Posterior vena cava (tissue), 2 donors: ENCODE results near the gene LRRC71. TPM values are rescaled to one million over a fixed set of nuclear protein-coding genes. Genes with fewer than 3 reads are reported as not detected.

Experiments used
- DNase-seq: peaks from one replicate; pipeline ENCODE4 v3.0.0-alpha.2; 2020; ENCODE audit warnings: low spot score
- intact Hi-C, 2 donors: fragments of 100-400 bp; cut with DNase I; formaldehyde crosslinking; loops; one replicate each; pipeline versions ENCODE4 v1.14.1 to v1.14.2; 2022 to 2023
- total RNA-seq, 2 donors: library from RNA; stranded (reverse); fragmentation: NEBNext Ultra II Directional; extraction: Animal tissue kit (Norgen Biotek cat#: 25700); gene quantifications; one replicate each; pipeline ENCODE4 v1.2.1, GENCODE V29; 2021
- donor health status: DM: yes; HTN: yes; CAD: no.
- donor health status: DM: yes; HTN: yes; CAD: no.

LRRC71 gene
- total RNA-seq, 2 donors from 2014 or later = not detected

GRCh38 chr1:156901966-156902915 lies 18.2 kb upstream of the LRRC71 start:
- intact Hi-C loops = no loop called here
- DNase-seq = no peak

GRCh38 chr1:156903328-156904091 lies 16.9 kb upstream of the LRRC71 start:
- DNase-seq = no peak
- intact Hi-C loops = no loop called here

- intact Hi-C loops = no loop called here
- DNase-seq = no peak
Observed at GRCh38 chr1:156904187-156904959, 16.1 kb upstream of the LRRC71 start.

GRCh38 chr1:156905176-156905575 lies 15.3 kb upstream of the LRRC71 start:
- no peak for DNase-seq
- intact Hi-C loops = no loop called here

- intact Hi-C loops = no loop called here
- no peak for DNase-seq
Observed at GRCh38 chr1:156905651-156906050, 14.8 kb upstream of the LRRC71 start.

- DNase-seq = no peak
- intact Hi-C loops = no loop called here
Observed at GRCh38 chr1:156906206-156906906, 14.1 kb upstream of the LRRC71 start.

- no peak for DNase-seq
- intact Hi-C loops = no loop called here
Observed at GRCh38 chr1:156908541-156908940, 11.9 kb upstream of the LRRC71 start.

GRCh38 chr1:156908955-156909354 lies 11.5 kb upstream of the LRRC71 start:
- DNase-seq = no peak
- intact Hi-C loops = no loop called here

- DNase-seq = no peak
- intact Hi-C loops = no loop called here
Observed at GRCh38 chr1:156909671-156910070, 10.8 kb upstream of the LRRC71 start.

GRCh38 chr1:156910309-156910782 lies 10.1 kb upstream of the LRRC71 start:
- no peak for DNase-seq
- intact Hi-C loops = no loop called here

- DNase-seq = no peak
- intact Hi-C loops = no loop called here
Observed at GRCh38 chr1:156911577-156912298, 8.7 kb upstream of the LRRC71 start.

GRCh38 chr1:156912310-156912709 lies 8.1 kb upstream of the LRRC71 start:
- no peak for DNase-seq
- intact Hi-C loops = no loop called here

- no peak for DNase-seq
- intact Hi-C loops = no loop called here
Observed at GRCh38 chr1:156912861-156913808, 7.3 kb upstream of the LRRC71 start.

- intact Hi-C loops = no loop called here
- no peak for DNase-seq
Observed at GRCh38 chr1:156913809-156914387, 6.5 kb upstream of the LRRC71 start.

GRCh38 chr1:156914440-156914856 lies 6.0 kb upstream of the LRRC71 start:
- intact Hi-C loops = no loop called here
- DNase-seq = no peak

GRCh38 chr1:156921053-156921529 lies 659 bp downstream of the LRRC71 start:
- intact Hi-C loops = no loop called here
- DNase-seq = no peak
